Coronary artery (tissue), 2 donors: Measurements from ENCODE around the gene PAIP1.

Experiments used
- DNase-seq: peaks from one replicate; pipeline ENCODE4 v3.0.0-alpha.2; 2017; ENCODE audit warnings: low spot score
- H3K27ac ChIP-seq, 2 donors: fragments of 200-600 bp; sonication (generic); one replicate each; pipeline ENCODE4 v1.5.1; 2016 to 2019
- H3K4me3 ChIP-seq: fragments of 200-600 bp; sonication (generic); 2 replicates; pipeline ENCODE4 v1.5.1; 2016; ENCODE audit warnings: mild to moderate bottlenecking, moderate library complexity
- TF ChIP-seq, protein P1 (sequence below): fragments of 200-600 bp; sonication (generic); IDR thresholded peaks from one replicate; pipeline ENCODE4 v1.5.1; 2019; ENCODE audit warnings: antibody characterized with exemption

PAIP1 gene

GRCh38 chr5:43540746-43541145 lies 16.1 kb downstream of the PAIP1 start:
- TF ChIP-seq, protein P1, sequence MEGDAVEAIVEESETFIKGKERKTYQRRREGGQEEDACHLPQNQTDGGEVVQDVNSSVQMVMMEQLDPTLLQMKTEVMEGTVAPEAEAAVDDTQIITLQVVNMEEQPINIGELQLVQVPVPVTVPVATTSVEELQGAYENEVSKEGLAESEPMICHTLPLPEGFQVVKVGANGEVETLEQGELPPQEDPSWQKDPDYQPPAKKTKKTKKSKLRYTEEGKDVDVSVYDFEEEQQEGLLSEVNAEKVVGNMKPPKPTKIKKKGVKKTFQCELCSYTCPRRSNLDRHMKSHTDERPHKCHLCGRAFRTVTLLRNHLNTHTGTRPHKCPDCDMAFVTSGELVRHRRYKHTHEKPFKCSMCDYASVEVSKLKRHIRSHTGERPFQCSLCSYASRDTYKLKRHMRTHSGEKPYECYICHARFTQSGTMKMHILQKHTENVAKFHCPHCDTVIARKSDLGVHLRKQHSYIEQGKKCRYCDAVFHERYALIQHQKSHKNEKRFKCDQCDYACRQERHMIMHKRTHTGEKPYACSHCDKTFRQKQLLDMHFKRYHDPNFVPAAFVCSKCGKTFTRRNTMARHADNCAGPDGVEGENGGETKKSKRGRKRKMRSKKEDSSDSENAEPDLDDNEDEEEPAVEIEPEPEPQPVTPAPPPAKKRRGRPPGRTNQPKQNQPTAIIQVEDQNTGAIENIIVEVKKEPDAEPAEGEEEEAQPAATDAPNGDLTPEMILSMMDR, result no peak
- no peak for DNase-seq
- no peak overlapping the region for H3K4me3 ChIP-seq
- H3K27ac ChIP-seq, result no peak overlapping the region

DNA sequence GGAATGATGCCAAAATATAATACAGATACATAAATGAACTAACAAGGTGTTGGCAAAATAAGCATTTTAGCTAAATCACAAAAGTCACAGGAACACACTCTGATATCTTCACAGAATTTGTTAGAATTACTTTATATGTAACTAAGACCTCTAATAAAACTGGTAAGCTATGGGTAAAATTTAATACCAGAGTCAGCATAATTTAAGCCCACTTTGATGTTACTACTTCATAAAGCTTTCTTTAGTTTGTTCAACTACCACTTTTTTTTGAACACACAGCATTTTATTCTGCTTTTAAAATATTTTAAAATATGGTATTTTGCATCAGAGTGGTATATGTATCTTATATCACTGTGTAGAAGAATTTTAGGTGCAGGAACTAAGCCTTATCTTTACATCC lies 19.9 kb downstream of the PAIP1 start:
- TF ChIP-seq, protein P1, result no peak
- no peak for DNase-seq
- Histone ChIP-seq H3K27ac (no peak overlapping the region), H3K4me3 (no peak overlapping the region)

DNA sequence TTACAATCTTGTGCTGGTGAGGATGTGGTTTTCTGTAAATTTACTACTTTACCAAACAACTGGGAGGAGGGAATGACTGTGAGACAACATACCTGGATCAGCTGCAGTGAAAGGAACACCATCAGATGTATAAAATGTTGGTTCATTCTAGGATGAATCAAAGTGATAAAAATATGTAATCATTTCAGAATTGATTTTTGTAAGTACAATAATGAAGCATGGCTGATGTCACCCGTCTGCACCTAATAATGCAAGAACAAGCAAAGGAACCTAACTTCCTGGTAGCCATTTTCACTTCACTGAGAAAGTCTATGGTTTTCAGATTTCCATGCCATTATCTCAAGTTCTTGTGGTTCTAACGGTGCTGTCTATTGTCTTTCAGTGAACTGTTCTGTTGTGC lies 23.2 kb downstream of the PAIP1 start:
- Histone ChIP-seq H3K4me3 (no peak overlapping the region), H3K27ac (no peak overlapping the region)
- TF ChIP-seq, protein P1, result no peak
- DNase-seq, result no peak

- Histone ChIP-seq H3K4me3 (no peak overlapping the region), H3K27ac (no peak overlapping the region)
- TF ChIP-seq, protein P1, result no peak
- DNase-seq, result no peak
These were observed 26.2 kb downstream of the PAIP1 start for GRCh38 chr5:43530648-43531047.

DNA sequence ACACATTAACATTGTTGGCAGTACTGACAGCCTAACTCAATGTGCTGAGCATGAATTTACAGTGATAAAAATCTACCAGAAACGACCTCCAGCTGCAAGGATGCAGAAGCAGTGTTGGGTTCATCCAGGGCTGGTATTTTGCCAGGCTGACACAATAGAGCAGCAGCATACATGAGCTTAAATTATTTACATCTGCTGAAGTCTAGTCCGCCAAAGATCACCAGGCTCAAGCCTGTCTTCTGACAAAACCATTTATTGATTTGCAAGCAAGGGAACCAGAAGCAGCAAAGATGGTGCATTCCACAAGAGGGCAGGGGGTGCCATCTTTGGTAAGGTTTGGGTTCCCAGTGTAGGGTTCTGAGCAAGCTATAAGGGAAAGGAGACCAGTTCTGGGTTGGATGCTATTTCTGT lies 33.2 kb downstream of the PAIP1 start:
- Histone ChIP-seq H3K4me3 (no peak overlapping the region), H3K27ac (no peak overlapping the region)
- no peak for DNase-seq
- TF ChIP-seq, protein P1, result no peak

GRCh38 chr5:43520615-43521014 lies 36.3 kb downstream of the PAIP1 start:
- Histone ChIP-seq H3K4me3 (no peak overlapping the region), H3K27ac (no peak overlapping the region)
- DNase-seq, result no peak
- TF ChIP-seq, protein P1, result no peak

- no peak for DNase-seq
- Histone ChIP-seq H3K4me3 (peak overlapping the region; percentile 70), H3K27ac (peak overlapping the region; percentile 80)
- TF ChIP-seq, protein P1, result no peak
These were observed 41.2 kb downstream of the PAIP1 start for GRCh38 chr5:43515678-43516048.
